H9 (cell line): ENCODE measurements around the gene ARID5A. TPM values are rescaled to one million over a fixed set of nuclear protein-coding genes. Genes with fewer than 3 reads are reported as not detected.

ENCODE experiments used
- DNase-seq: peaks from one replicate; pipeline ENCODE4 v3.0.0-alpha.2; 2017
- H2AFZ ChIP-seq: one replicate; pipeline ENCODE4 v1.6.1; 2013; ENCODE audit warnings: mild to moderate bottlenecking, low read length, control low read depth, moderate library complexity
- H2AK5ac ChIP-seq: 2 replicates; pipeline ENCODE4 v1.6.1; 2013; ENCODE audit warnings: low read length, control low read depth, mixed read lengths; ENCODE audit not compliant: insufficient read length
- H2BK120ac ChIP-seq: one replicate; pipeline ENCODE4 v1.6.1; 2013; ENCODE audit warnings: low read depth, mild to moderate bottlenecking, low read length, control low read depth, inconsistent platforms; ENCODE audit not compliant: poor library complexity, severe bottlenecking
- H2BK12ac ChIP-seq: 2 replicates; pipeline ENCODE4 v1.6.1; 2013; ENCODE audit warnings: low read length, control low read depth, mixed read lengths, low read depth; ENCODE audit not compliant: insufficient read length
- H2BK15ac ChIP-seq: 2 replicates; pipeline ENCODE4 v1.6.1; 2013; ENCODE audit warnings: low read depth, low read length, control low read depth
- H2BK20ac ChIP-seq: one replicate; pipeline ENCODE4 v1.6.1; 2013; ENCODE audit warnings: low read depth, mild to moderate bottlenecking, low read length, control low read depth, inconsistent platforms; ENCODE audit not compliant: poor library complexity, severe bottlenecking
- H2BK5ac ChIP-seq: 2 replicates; pipeline ENCODE4 v1.6.1; 2013; ENCODE audit warnings: low read length, control low read depth, mixed read lengths; ENCODE audit not compliant: insufficient read length
- H3K14ac ChIP-seq: 2 replicates; pipeline ENCODE4 v1.6.1; 2013; ENCODE audit warnings: low read length, control low read depth; ENCODE audit not compliant: insufficient read depth
- H3K18ac ChIP-seq: 2 replicates; pipeline ENCODE4 v1.6.1; 2013; ENCODE audit warnings: low read depth, mild to moderate bottlenecking, mixed read lengths, low read length, control low read depth; ENCODE audit not compliant: insufficient read length
- H3K23ac ChIP-seq: 2 replicates; pipeline ENCODE4 v1.6.1; 2013; ENCODE audit warnings: low read length, control low read depth, mixed read lengths, low read depth; ENCODE audit not compliant: insufficient read length
- H3K23me2 ChIP-seq: 2 replicates; pipeline ENCODE4 v1.6.1; 2013; ENCODE audit warnings: low read depth, mild to moderate bottlenecking, mixed read lengths, low read length, control low read depth; ENCODE audit not compliant: insufficient read length, poor library complexity, severe bottlenecking
- H3K27ac ChIP-seq: 2 replicates; pipeline ENCODE4 v1.5.1; 2013; ENCODE audit warnings: low read length, control low read depth, mixed read lengths, low read depth; ENCODE audit not compliant: insufficient read length
- H3K27me3 ChIP-seq: 2 replicates; pipeline ENCODE4 v1.6.1; 2013; ENCODE audit warnings: low read length, control low read depth, inconsistent platforms; ENCODE audit not compliant: insufficient read depth
- H3K4ac ChIP-seq: 2 replicates; pipeline ENCODE4 v1.6.1; 2013; ENCODE audit warnings: low read depth, mild to moderate bottlenecking, control low read depth, inconsistent platforms, low read length, moderate library complexity
- H3K4me1 ChIP-seq: 2 replicates; pipeline ENCODE4 v1.6.1; 2013; ENCODE audit warnings: low read length, control low read depth, inconsistent platforms; ENCODE audit not compliant: insufficient read depth
- H3K4me2 ChIP-seq: 2 replicates; pipeline ENCODE4 v1.6.1; 2013; ENCODE audit warnings: low read length, control low read depth, mixed read lengths; ENCODE audit not compliant: insufficient read length, insufficient read depth
- H3K56ac ChIP-seq: 2 replicates; pipeline ENCODE4 v1.6.1; 2013; ENCODE audit warnings: low read depth, mild to moderate bottlenecking, mixed read lengths, low read length, control low read depth; ENCODE audit not compliant: insufficient read length
- H3K79me1 ChIP-seq: 2 replicates; pipeline ENCODE4 v1.6.1; 2013; ENCODE audit warnings: low read depth, mild to moderate bottlenecking, moderate library complexity, low read length, control low read depth, inconsistent platforms; ENCODE audit not compliant: insufficient read depth, poor library complexity, severe bottlenecking
- H3K79me2 ChIP-seq: 2 replicates; pipeline ENCODE4 v1.6.1; 2013; ENCODE audit warnings: low read length, control low read depth, inconsistent platforms; ENCODE audit not compliant: insufficient read depth
- H3K9ac ChIP-seq: 2 replicates; pipeline ENCODE4 v1.6.1; 2013; ENCODE audit warnings: low read length, control low read depth, mixed read lengths; ENCODE audit not compliant: insufficient read length; ENCODE audit errors: extremely low read depth
- H3K9me3 ChIP-seq: one replicate; pipeline ENCODE4 v1.6.1; 2013; ENCODE audit warnings: low read depth, low read length, inconsistent platforms; ENCODE audit not compliant: control insufficient read depth
- H3T11ph ChIP-seq: one replicate; pipeline ENCODE4 v1.6.1; 2013; ENCODE audit warnings: mild to moderate bottlenecking, low read length, control low read depth, inconsistent platforms
- H4K20me1 ChIP-seq: one replicate; pipeline ENCODE4 v1.6.1; 2013; ENCODE audit not compliant: control insufficient read depth, insufficient read length, insufficient read depth
- H4K5ac ChIP-seq: 2 replicates; pipeline ENCODE4 v1.6.1; 2013; ENCODE audit warnings: low read depth, mild to moderate bottlenecking, mixed read lengths, low read length, control low read depth; ENCODE audit not compliant: insufficient read length
- H4K8ac ChIP-seq: replicated peaks from 2 replicates; pipeline ENCODE4 v1.6.1; 2013; ENCODE audit warnings: low read length, control low read depth, mixed read lengths, low read depth; ENCODE audit not compliant: insufficient read length
- H4K91ac ChIP-seq: 2 replicates; pipeline ENCODE4 v1.6.1; 2013; ENCODE audit warnings: low read depth, mild to moderate bottlenecking, moderate library complexity, mixed read lengths, low read length, control low read depth; ENCODE audit not compliant: insufficient read length
- H3K27ac Mint-ChIP-seq, 3 experiments: 2 replicates in 2 of 3; 3 replicates in 1 of 3; pipeline ENCODE4 v1.8.0; 2020 to 2021; ENCODE audit warnings: mixed read lengths in 3 of 3, mild to moderate bottlenecking in 1 of 3, moderate library complexity in 1 of 3
- H3K27me3 Mint-ChIP-seq: 2 replicates; pipeline ENCODE4 v1.8.0; 2021; ENCODE audit warnings: low read depth, mild to moderate bottlenecking, moderate library complexity, mixed read lengths
- H3K36me3 Mint-ChIP-seq, 3 experiments: 2 replicates in 2 of 3; 3 replicates in 1 of 3; pipeline ENCODE4 v1.8.0; 2020 to 2021; ENCODE audit warnings: low read depth in 3 of 3, mixed read lengths in 3 of 3; ENCODE audit not compliant: insufficient read depth in 1 of 3
- H3K4me1 Mint-ChIP-seq, 2 experiments: 2 replicates each; pipeline ENCODE4 v1.8.0; 2020; ENCODE audit warnings: mixed read lengths in 2 of 2
- H3K4me3 Mint-ChIP-seq, 2 experiments: 2 replicates in 1 of 2; 3 replicates in 1 of 2; pipeline ENCODE4 v1.8.0; 2020 to 2021; ENCODE audit warnings: mild to moderate bottlenecking in 2 of 2, mixed read lengths in 2 of 2, moderate library complexity in 1 of 2
- H3K9me3 Mint-ChIP-seq, 2 experiments: 2 replicates in 1 of 2; 3 replicates in 1 of 2; pipeline ENCODE4 v1.8.0; 2020; ENCODE audit warnings: mild to moderate bottlenecking in 2 of 2, mixed read lengths in 2 of 2, moderate library complexity in 1 of 2
- WGBS: extraction: QIAGEN DNeasy Blood & Tissue Kit; methylation state at CpG from one replicate; pipeline ENCODE4 v1.1.7; 2013; ENCODE audit warnings: missing lambda C conversion rate, low lambda C conversion rate, mixed read lengths; ENCODE audit not compliant: insufficient read length; ENCODE audit errors: extremely low coverage; 5-methylcytosine and 5-hydroxymethylcytosine counted together
- total RNA-seq: library from RNA; stranded (reverse); gene quantifications from 2 replicates; pipeline ENCODE4 v1.2.1, GENCODE V29; 2021
- TF ChIP-seq, protein P1 (sequence below): fragments of 200-600 bp; sonication (generic); conservative IDR thresholded peaks from 3 replicates; pipeline ENCODE4 v1.8.0; 2021; ENCODE audit warnings: antibody characterized with exemption, mild to moderate bottlenecking

Gene ARID5A
- total RNA-seq, 1 experiment from 2014 or later = 4.5 TPM

DNA sequence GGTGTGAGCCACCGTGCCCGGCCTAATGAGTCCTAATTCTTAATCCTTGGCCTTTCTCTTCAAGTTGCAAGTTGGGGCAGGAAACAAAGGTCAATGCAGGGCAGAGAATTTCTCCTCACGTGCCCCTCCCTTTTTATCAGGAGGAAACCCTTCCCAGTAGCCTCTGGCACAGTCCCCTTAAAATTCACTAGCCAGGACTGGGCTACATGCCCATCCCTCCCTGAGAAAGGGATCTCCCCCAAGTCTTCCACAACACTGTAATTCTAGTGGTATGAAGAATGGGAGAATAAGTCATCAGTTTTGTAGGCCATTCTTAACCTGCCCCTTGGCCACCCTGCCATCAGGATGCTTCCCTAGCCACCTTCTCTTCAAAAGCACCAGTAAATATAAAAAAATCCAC is 42.2 kb downstream of the ARID5A start:
- Mint-ChIP-seq H3K4me3 (no peak overlapping the region), H3K9me3 (no peaks in the 10 kb centered on the region), H3K27ac (no peak overlapping the region), H3K36me3 (no peaks in the 10 kb centered on the region), H3K27me3 (no peaks in the 10 kb centered on the region), H3K4me1 (no peaks in the 10 kb centered on the region)
- Histone ChIP-seq H3K9me3 (no peaks in the 10 kb centered on the region), H3K4ac (no peak overlapping the region), H3K4me1 (no peaks in the 10 kb centered on the region), H2BK12ac (no peak overlapping the region), H3K27ac (no peak overlapping the region), H2AK5ac (no peak overlapping the region), H2BK15ac (no peak overlapping the region), H2AFZ (no peak overlapping the region), H4K8ac (no peak overlapping the region), H3T11ph (no peak overlapping the region), H3K23ac (no peak overlapping the region), H3K23me2 (no peaks in the 10 kb centered on the region), H2BK120ac (no peak overlapping the region), H3K14ac (no peak overlapping the region), H3K79me1 (no peaks in the 10 kb centered on the region), H3K56ac (no peak overlapping the region), H3K18ac (no peak overlapping the region), H3K79me2 (no peaks in the 10 kb centered on the region), H4K5ac (no peak overlapping the region), H2BK20ac (no peak overlapping the region), H4K91ac (no peak overlapping the region), H3K9ac (no peak overlapping the region), H4K20me1 (no peaks in the 10 kb centered on the region), H3K27me3 (no peaks in the 10 kb centered on the region), H3K4me2 (no peak overlapping the region), H2BK5ac (no peak overlapping the region)
- TF ChIP-seq, protein P1, sequence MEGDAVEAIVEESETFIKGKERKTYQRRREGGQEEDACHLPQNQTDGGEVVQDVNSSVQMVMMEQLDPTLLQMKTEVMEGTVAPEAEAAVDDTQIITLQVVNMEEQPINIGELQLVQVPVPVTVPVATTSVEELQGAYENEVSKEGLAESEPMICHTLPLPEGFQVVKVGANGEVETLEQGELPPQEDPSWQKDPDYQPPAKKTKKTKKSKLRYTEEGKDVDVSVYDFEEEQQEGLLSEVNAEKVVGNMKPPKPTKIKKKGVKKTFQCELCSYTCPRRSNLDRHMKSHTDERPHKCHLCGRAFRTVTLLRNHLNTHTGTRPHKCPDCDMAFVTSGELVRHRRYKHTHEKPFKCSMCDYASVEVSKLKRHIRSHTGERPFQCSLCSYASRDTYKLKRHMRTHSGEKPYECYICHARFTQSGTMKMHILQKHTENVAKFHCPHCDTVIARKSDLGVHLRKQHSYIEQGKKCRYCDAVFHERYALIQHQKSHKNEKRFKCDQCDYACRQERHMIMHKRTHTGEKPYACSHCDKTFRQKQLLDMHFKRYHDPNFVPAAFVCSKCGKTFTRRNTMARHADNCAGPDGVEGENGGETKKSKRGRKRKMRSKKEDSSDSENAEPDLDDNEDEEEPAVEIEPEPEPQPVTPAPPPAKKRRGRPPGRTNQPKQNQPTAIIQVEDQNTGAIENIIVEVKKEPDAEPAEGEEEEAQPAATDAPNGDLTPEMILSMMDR = no peak
- no CpG with 5 or more reads among the region's 3 CpGs for WGBS
- no peak for DNase-seq
